ENCODE results near the gene CEP70. TPM values are rescaled to one million over a fixed set of nuclear protein-coding genes. Genes with fewer than 3 reads are reported as not detected.
"Not testable (repeated sequence)": the region's sequence is repeated elsewhere in the genome, so short reads cannot be mapped to it uniquely, and the experiment has no call there.

Gene CEP70
- total and polyA plus RNA-seq, 2 of the 13 experiments (the other 11 are each of a cell fraction or from before 2014, with no cell fraction given): 4.0 to 22.3 TPM

GRCh38 chr3:138539352-138539751, 54.7 kb downstream of the CEP70 start:
- no peak overlapping the region for H3K27ac ChIP-seq (ENCODE audit: extremely low read length, insufficient read depth, low read length)
- H2AFZ ChIP-seq (ENCODE audit: low read length): no peak overlapping the region
- DNase-seq (ENCODE audit: low spot score) (no peak), ATAC-seq (no peak), FAIRE-seq (no peak)
- no TSS peak for BruUV-seq (replicated peaks)
- ChIA-PET POLR2A (no interaction called here), CTCF (ENCODE audit: low intra/inter-chr PET ratio, low total read pairs) (no interaction called here)
- intact Hi-C loops (cut with micrococcal nuclease; ENCODE audit: unreplicated experiment) (no loop called here), in situ Hi-C loops (cut with HindIII; ENCODE audit: extremely low pct_ligation_motif_present, low pct_unique_long_range_greater_than_20kb) (no loop called here)
- no peaks in the 10 kb centered on the region for H3K79me2 ChIP-seq (ENCODE audit: insufficient read depth, low read length)
- peak; percentile 91; the same call in 1 of the 2 replicates for TF ChIP-seq ZNF160 (CRISPR knock-in tag; IDR thresholded peaks at IDR 0.05)
- TF ChIP-seq, protein P1, sequence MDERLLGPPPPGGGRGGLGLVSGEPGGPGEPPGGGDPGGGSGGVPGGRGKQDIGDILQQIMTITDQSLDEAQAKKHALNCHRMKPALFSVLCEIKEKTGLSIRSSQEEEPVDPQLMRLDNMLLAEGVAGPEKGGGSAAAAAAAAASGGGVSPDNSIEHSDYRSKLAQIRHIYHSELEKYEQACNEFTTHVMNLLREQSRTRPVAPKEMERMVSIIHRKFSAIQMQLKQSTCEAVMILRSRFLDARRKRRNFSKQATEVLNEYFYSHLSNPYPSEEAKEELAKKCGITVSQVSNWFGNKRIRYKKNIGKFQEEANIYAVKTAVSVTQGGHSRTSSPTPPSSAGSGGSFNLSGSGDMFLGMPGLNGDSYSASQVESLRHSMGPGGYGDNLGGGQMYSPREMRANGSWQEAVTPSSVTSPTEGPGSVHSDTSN (CRISPR knock-in tag; IDR thresholded peaks at IDR 0.05): no peak
- H3K27me3 ChIP-seq (ENCODE audit: control insufficient read depth in 1 of 2, insufficient read depth in 2 of 2, low read length in 2 of 2): no peaks in the 10 kb centered on the region
- H3K9ac ChIP-seq (ENCODE audit: insufficient read depth, low read depth, low read length): no peak overlapping the region
- no peaks in the 10 kb centered on the region for H3K9me3 ChIP-seq (ENCODE audit: low read length)
- no peak overlapping the region for H3K4me3 ChIP-seq (replicated peaks in 1 of 3; ENCODE audit: insufficient read depth in 1 of 3, low read depth in 2 of 3, low read length in 3 of 3)
- H3K4me2 ChIP-seq (ENCODE audit: low read depth, low read length): no peak overlapping the region
- no peaks in the 10 kb centered on the region for H3K4me1 ChIP-seq (ENCODE audit: insufficient read depth, low read length)
- H3K36me3 ChIP-seq (replicated peaks in 1 of 2; ENCODE audit: control insufficient read depth in 1 of 2, insufficient read depth in 2 of 2, low read length in 2 of 2): no peaks in the 10 kb centered on the region; a peak in 2 of 5 replicates
- H4K20me1 ChIP-seq (ENCODE audit: insufficient read depth, low read length): no peaks in the 10 kb centered on the region

GRCh38 chr3:138521445-138521844, 72.6 kb downstream of the CEP70 start:
- H3K27ac ChIP-seq (ENCODE audit: extremely low read length, insufficient read depth, low read length); H3K4me3 ChIP-seq (replicated peaks in 1 of 3; ENCODE audit: insufficient read depth in 1 of 3, low read depth in 2 of 3, low read length in 3 of 3); H3K4me2 ChIP-seq (ENCODE audit: low read depth, low read length); H2AFZ ChIP-seq (ENCODE audit: low read length); H3K36me3 ChIP-seq (replicated peaks in 1 of 2; ENCODE audit: control insufficient read depth in 1 of 2, insufficient read depth in 2 of 2, low read length in 2 of 2); in situ Hi-C loops (cut with HindIII; ENCODE audit: extremely low pct_ligation_motif_present, low pct_unique_long_range_greater_than_20kb); H3K9ac ChIP-seq (ENCODE audit: insufficient read depth, low read depth, low read length); H4K20me1 ChIP-seq (ENCODE audit: insufficient read depth, low read length); H3K27me3 ChIP-seq (ENCODE audit: control insufficient read depth in 1 of 2, insufficient read depth in 2 of 2, low read length in 2 of 2); intact Hi-C loops (cut with micrococcal nuclease; ENCODE audit: unreplicated experiment); POLR2A ChIA-PET; DNase-seq (ENCODE audit: low spot score); H3K79me2 ChIP-seq (ENCODE audit: insufficient read depth, low read length); BruUV-seq (replicated peaks); H3K9me3 ChIP-seq (ENCODE audit: low read length); FAIRE-seq; H3K4me1 ChIP-seq (ENCODE audit: insufficient read depth, low read length); CTCF ChIA-PET (ENCODE audit: low intra/inter-chr PET ratio, low total read pairs); ATAC-seq: not testable (repeated sequence)
- 99% methylated on average over 11 of the region's 23 CpGs for WGBS (ENCODE audit: low lambda C conversion rate)
